Stimulated activated CD4-positive, alpha-beta T cell treated with anti-CD3 and anti-CD28 coated beads, TNF-alpha, amount 100 ng/mL, for 24 hours (primary cell): ENCODE results near the gene GOLGA6L7.
"Not testable (repeated sequence)": the region's sequence is repeated elsewhere in the genome, so short reads cannot be mapped to it uniquely, and the experiment has no call there.

Experiments used
- DNase-seq, 3 experiments: peaks; one replicate each; pipeline ENCODE4 v3.0.0-alpha.2; 2020; ENCODE audit warnings: low read depth in 3 of 3

The GOLGA6L7 gene

GRCh38 chr15:28844147-28844546, 4.3 kb downstream of the GOLGA6L7 start:
- DNase-seq, result not testable (repeated sequence)

- not testable (repeated sequence) for DNase-seq
These were observed 4.9 kb downstream of the GOLGA6L7 start for GRCh38 chr15:28843520-28843919.

GRCh38 chr15:28842210-28842609, 6.2 kb downstream of the GOLGA6L7 start:
- DNase-seq, result not testable (repeated sequence)

GRCh38 chr15:28840285-28840684, 8.2 kb downstream of the GOLGA6L7 start:
- not testable (repeated sequence) for DNase-seq

- DNase-seq, result not testable (repeated sequence)
These were observed 13.4 kb downstream of the GOLGA6L7 start for GRCh38 chr15:28834957-28835585.

- peak; percentile 40 to 71 (median 49) for DNase-seq
These were observed 16.4 kb downstream of the GOLGA6L7 start for GRCh38 chr15:28831897-28832587.

GRCh38 chr15:28821420-28821819, 27.0 kb downstream of the GOLGA6L7 start:
- DNase-seq, result not testable (repeated sequence)

- DNase-seq, result not testable (repeated sequence)
These were observed 28.5 kb downstream of the GOLGA6L7 start for GRCh38 chr15:28819930-28820295.

GRCh38 chr15:28819019-28819929, 29.2 kb downstream of the GOLGA6L7 start:
- DNase-seq, result not testable (repeated sequence)

- DNase-seq, result not testable (repeated sequence)
These were observed 30.3 kb downstream of the GOLGA6L7 start for GRCh38 chr15:28818168-28818567.

GRCh38 chr15:28814059-28814458, 34.4 kb downstream of the GOLGA6L7 start:
- DNase-seq, result not testable (repeated sequence)

GRCh38 chr15:28813392-28813791, 35.1 kb downstream of the GOLGA6L7 start:
- not testable (repeated sequence) for DNase-seq

GRCh38 chr15:28811852-28812550, 36.4 kb downstream of the GOLGA6L7 start:
- DNase-seq, result not testable (repeated sequence)

- not testable (repeated sequence) for DNase-seq
These were observed 38.0 kb downstream of the GOLGA6L7 start for GRCh38 chr15:28810444-28810843.

- DNase-seq, result not testable (repeated sequence)
These were observed 40.3 kb downstream of the GOLGA6L7 start for GRCh38 chr15:28808136-28808535.

- not testable (repeated sequence) for DNase-seq
These were observed 48.1 kb downstream of the GOLGA6L7 start for GRCh38 chr15:28800366-28800765.

GRCh38 chr15:28798234-28798633, 50.2 kb downstream of the GOLGA6L7 start:
- not testable (repeated sequence) for DNase-seq

- DNase-seq, result not testable (repeated sequence)
These were observed 54.2 kb downstream of the GOLGA6L7 start for GRCh38 chr15:28794231-28794630.
